ENCODE data around the gene ELL. TPM values are rescaled to one million over a fixed set of nuclear protein-coding genes. Genes with fewer than 3 reads are reported as not detected.

The ELL gene
- polyA plus RNA-seq, 1 of the 3 experiments (the other 2 are of a cell fraction): 7.4 TPM

GRCh38 chr19:18452386-18452785 lies 69.5 kb downstream of the ELL start:
- no peak for DNase-seq
- Histone ChIP-seq H3K27ac (ENCODE audit: low read depth in 2 of 2, low read length in 1 of 2) (no peak overlapping the region), H3F3A (replicated peaks; ENCODE audit: insufficient read depth) (no peaks in the 10 kb centered on the region), H3K79me2 (ENCODE audit: insufficient read depth) (0 out of 2 replicates have a peak, but pooled peaks cover 3% of the 10 kb centered on the region), H3K4me2 (no peak overlapping the region), H4K20me1 (ENCODE audit: insufficient read depth) (peaks cover 7% of the 10 kb centered on the region), H2AFZ (ENCODE audit: low read depth) (no peak overlapping the region), H3K4me1 (ENCODE audit: control insufficient read depth in 1 of 2, insufficient read depth in 2 of 2, low read depth in 1 of 2, low read length in 1 of 2) (peaks cover 2 to 4% of the 10 kb centered on the region in 2 experiments; a peak in 1 of 4 replicates), H3K9me3 (no peaks in the 10 kb centered on the region), H3K9ac (no peak overlapping the region), H3K4me3 (ENCODE audit: low read depth in 2 of 2, low read length in 1 of 2) (no peak overlapping the region), H3K27me3 (ENCODE audit: insufficient read depth) (no peaks in the 10 kb centered on the region), H3K36me3 (replicated peaks in 1 of 2; ENCODE audit: control insufficient read depth in 1 of 2, insufficient read depth in 2 of 2, low read length in 1 of 2) (peaks cover 4 to 27% of the 10 kb centered on the region in 2 experiments), H3K9me2 (no peaks in the 10 kb centered on the region)
- TF ChIP-seq EP300 (IDR thresholded peaks at IDR 0.05; ENCODE audit: borderline replicate concordance in 1 of 2, low read depth in 1 of 2, low read length in 1 of 2) (no peak), NRF1 (IDR thresholded peaks at IDR 0.05; ENCODE audit: low read depth, low read length) (no peak), JUND (IDR thresholded peaks at IDR 0.05) (no peak), USF2 (IDR thresholded peaks at IDR 0.05; ENCODE audit: borderline replicate concordance, low read depth, low read length) (no peak), SMC3 (IDR thresholded peaks at IDR 0.05; ENCODE audit: low read depth, low read length) (no peak)
- POLR2A ChIA-PET: no interaction called here
- WGBS (ENCODE audit: low lambda C conversion rate): 84% methylated on average over 2 of the region's 3 CpGs
- CTCF ChIA-PET: interaction anchor here (1.4 to 13.5 kb wide), 5 partner anchors 11 to 224 kb away, joined by 3 to 215 read pairs (median 30); partner anchors contain the start of gene REX1BD

- peaks cover 7% of the 10 kb centered on the region for H4K20me1 ChIP-seq (ENCODE audit: insufficient read depth)
- POLR2A ChIA-PET: interaction anchor here (1.0 kb wide), 1 partner anchor 14 kb away, joined by 3 read pairs; no protein-coding TSS in a partner anchor
- DNase-seq: peak; percentile 95
- no peaks in the 10 kb centered on the region for H3K9me3 ChIP-seq
- H3K9ac ChIP-seq: no peak overlapping the region
- H3K27me3 ChIP-seq (ENCODE audit: insufficient read depth): no peaks in the 10 kb centered on the region
- CTCF ChIA-PET: interaction anchor here (0.6 to 13.5 kb wide), 66 partner anchors 7 to 540 kb away, joined by 3 to 215 read pairs (median 4); partner anchors contain the start of genes ELL, REX1BD, SSBP4 and TMEM59L
- H3K4me2 ChIP-seq: no peak overlapping the region
- 0% methylated on average over 2 of the region's 26 CpGs for WGBS (ENCODE audit: low lambda C conversion rate)
- H2AFZ ChIP-seq (ENCODE audit: low read depth): no peak overlapping the region
- peaks cover 4 to 27% of the 10 kb centered on the region in 2 experiments for H3K36me3 ChIP-seq (replicated peaks in 1 of 2; ENCODE audit: control insufficient read depth in 1 of 2, insufficient read depth in 2 of 2, low read length in 1 of 2)
- peaks cover 2 to 4% of the 10 kb centered on the region in 2 experiments; a peak in 1 of 4 replicates for H3K4me1 ChIP-seq (ENCODE audit: control insufficient read depth in 1 of 2, insufficient read depth in 2 of 2, low read depth in 1 of 2, low read length in 1 of 2)
- H3K79me2 ChIP-seq (ENCODE audit: insufficient read depth): 0 out of 2 replicates have a peak, but pooled peaks cover 3% of the 10 kb centered on the region
- no peaks in the 10 kb centered on the region for H3F3A ChIP-seq (replicated peaks; ENCODE audit: insufficient read depth)
- H3K9me2 ChIP-seq: no peaks in the 10 kb centered on the region
- H3K4me3 ChIP-seq (ENCODE audit: low read depth in 2 of 2, low read length in 1 of 2): peak overlapping the region in 1 of 2 experiments; percentile 50; a peak in 1 of 4 replicates
- H3K27ac ChIP-seq (ENCODE audit: low read depth in 2 of 2, low read length in 1 of 2): no peak overlapping the region
- TF ChIP-seq NFIC (IDR thresholded peaks at IDR 0.05; ENCODE audit: borderline replicate concordance): no peak
- no peak for TF ChIP-seq TEAD4 (IDR thresholded peaks at IDR 0.05; ENCODE audit: borderline replicate concordance, insufficient read depth)
- no peak for TF ChIP-seq FOXJ3 (CRISPR knock-in tag; IDR thresholded peaks at IDR 0.05)
- TF ChIP-seq YY1 (IDR thresholded peaks at IDR 0.05; ENCODE audit: low read depth): no peak
- TF ChIP-seq SIN3A (IDR thresholded peaks at IDR 0.05; ENCODE audit: borderline replicate concordance, low read depth, low read length): 0 out of 2 replicates have a peak, but pooled peaks have one; percentile 39
- TF ChIP-seq SMC3 (IDR thresholded peaks at IDR 0.05; ENCODE audit: low read depth, low read length): peak; percentile 76
- no peak for TF ChIP-seq ZBTB33 (IDR thresholded peaks at IDR 0.05; ENCODE audit: borderline replicate concordance, low read depth)
- no peak for TF ChIP-seq MAX (IDR thresholded peaks at IDR 0.05; ENCODE audit: low read depth)
- TF ChIP-seq FOXM1 (IDR thresholded peaks at IDR 0.05; ENCODE audit: low read depth): no peak
- TF ChIP-seq TAF1 (IDR thresholded peaks at IDR 0.05; ENCODE audit: borderline replicate concordance, low read depth, low read length): no peak
- no peak for TF ChIP-seq GABPA (IDR thresholded peaks at IDR 0.05; ENCODE audit: low read depth)
- no peak for TF ChIP-seq USF2 (IDR thresholded peaks at IDR 0.05; ENCODE audit: borderline replicate concordance, low read depth, low read length)
- no peak for TF ChIP-seq GATA2 (CRISPR knock-in tag; IDR thresholded peaks at IDR 0.05)
- TF ChIP-seq CTCF (IDR thresholded peaks at IDR 0.05): peak; percentile 95
- peak; percentile 89 for TF ChIP-seq RAD21 (IDR thresholded peaks at IDR 0.05; ENCODE audit: low read length)
- no peak for TF ChIP-seq RCOR1 (IDR thresholded peaks at IDR 0.05; ENCODE audit: low read length)
- TF ChIP-seq ELF1 (IDR thresholded peaks at IDR 0.05): no peak
Measured at GRCh38 chr19:18450931-18451836, 70.7 kb downstream of the ELL start.
